HG03565 (cell line): ENCODE results near the gene KLHDC9.

Experiments
- ATAC-seq: cut with Tn5 transposase; IDR thresholded peaks from one replicate; pipeline ENCODE4 v1.9.1; 2021; ENCODE audit warnings: mild to moderate bottlenecking, moderate library complexity; ENCODE audit not compliant: unreplicated experiment

KLHDC9 gene

GRCh38 chr1:161128591-161129420, 30.6 kb downstream of the KLHDC9 start:
- ATAC-seq, result no peak

DNA sequence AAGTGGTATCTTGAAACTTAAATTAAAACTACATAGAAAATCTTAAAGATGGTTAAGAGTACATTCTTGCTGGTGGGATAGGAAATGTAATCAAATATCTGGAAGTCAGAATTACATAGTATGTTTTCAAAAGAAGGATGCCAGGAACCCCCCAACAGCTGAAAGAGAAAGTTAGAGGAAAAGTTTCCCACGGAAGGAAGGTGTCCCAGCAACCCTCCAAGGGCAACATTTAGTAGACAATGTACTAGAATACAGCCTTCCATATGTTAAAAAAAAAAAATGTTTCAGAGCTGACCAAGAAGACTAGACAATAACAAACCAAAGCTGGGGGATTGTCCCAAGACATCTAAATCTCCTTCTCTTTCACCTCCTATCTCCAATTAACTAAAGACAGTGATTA, 32.1 kb downstream of the KLHDC9 start:
- no peak for ATAC-seq

DNA sequence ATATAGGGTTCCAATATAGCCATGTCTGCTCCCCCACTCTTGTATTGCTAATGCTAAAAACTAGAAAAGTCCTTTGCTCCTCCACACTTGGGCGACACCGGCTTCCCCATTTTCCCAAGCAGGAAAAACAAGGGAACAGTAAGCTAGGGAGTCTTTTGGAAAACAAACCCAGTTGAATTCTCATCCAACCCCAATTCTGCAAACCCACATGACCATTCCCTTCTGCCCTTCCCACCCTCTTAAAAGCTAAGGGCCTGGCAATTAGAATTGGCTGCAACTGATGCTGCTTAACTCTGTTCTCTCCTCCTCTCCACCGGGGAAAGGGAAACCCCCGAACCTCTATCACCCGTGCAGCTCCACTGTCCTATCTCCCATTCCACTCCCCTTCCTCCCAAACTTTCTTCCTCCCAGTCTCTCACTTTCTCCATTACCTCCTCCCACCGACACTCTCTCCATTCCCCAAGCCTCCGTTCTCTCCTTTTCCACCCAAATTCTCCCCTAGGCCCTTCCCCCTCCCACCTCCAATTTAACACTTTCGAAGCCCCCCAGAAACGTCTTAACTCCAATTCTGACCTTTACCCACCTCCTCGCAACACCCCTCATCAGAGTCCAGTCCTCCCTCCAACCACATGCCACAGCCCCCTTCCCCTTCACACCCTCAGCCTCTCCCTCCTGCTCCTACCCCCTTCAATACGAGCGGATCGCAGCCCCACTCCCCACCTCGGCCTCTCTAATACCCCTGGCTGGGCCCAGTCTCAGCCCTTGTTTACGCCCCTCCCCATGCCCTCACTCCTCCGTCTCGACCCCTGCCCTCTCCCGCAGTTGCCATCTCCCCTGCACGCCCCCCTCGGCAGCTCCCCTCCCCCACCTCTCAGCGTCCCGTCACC, 33.6 kb downstream of the KLHDC9 start:
- ATAC-seq, result no peak

DNA sequence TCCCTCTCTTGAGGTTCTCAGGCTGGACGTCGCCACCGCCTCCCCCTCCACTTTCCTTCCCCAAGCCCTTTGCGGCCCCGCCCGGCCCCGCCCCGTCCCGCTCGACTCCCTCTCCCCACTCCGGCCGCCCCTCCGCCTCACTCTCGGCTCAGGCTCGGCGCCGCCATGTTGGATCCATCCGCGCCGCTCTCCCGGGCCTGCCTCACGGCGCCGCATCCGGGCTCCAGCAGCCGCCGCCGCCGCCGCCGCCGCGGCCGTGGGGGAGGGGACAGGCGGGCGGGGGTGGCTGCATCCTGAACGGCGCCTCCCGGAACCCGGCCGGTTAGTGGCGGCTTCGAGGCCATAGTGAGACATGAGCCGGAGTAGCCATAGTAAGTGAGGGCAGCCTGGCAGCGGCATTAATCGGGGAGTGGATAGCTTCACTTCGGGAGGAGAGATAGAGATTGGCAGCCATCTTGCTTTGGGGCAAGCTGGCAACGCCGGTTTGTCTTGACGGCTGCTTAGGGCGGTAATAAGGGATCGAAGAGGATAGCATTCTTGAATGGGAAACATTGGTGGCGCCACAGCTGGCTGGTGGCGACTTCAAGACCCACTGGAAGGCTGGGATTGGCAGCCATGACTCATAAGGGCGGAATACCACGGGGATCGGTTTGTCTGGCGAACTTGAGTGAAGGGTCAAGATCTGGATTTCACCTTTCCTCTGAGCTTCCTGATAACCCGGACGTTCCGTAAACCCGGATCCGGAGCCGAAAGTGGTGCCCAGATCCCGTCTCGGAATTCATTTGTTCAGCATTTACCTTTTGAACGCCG, 34.5 kb downstream of the KLHDC9 start, which contains the start of gene DEDD:
DEDD (minus strand) TSS at position 258 of the 810 bp plus-strand sequence. CDS start 8,205 bp downstream, outside the sequence.
- ATAC-seq, result peak; percentile 92

GRCh38 chr1:161133220-161133740, 35.1 kb downstream of the KLHDC9 start:
- ATAC-seq, result no peak

DNA sequence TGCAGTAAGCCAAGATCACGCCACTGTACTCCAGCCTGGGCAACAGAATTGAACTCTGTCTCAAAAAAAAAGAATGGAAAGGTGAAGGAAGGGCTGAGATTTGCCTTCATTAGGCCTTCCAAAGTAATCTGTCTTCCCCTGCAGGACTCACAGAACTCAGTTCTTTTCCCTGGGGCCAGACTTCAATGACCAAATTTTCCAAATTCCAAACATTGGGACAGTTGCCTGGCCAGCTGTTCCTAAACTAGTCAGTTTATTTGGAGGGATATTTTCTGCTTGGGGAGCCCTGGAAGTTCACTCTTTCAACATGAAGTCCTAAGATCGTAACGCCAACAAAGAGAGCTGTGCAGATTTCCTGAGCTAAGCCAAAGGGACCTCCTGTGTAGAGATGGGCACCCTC, 39.7 kb downstream of the KLHDC9 start:
- no peak for ATAC-seq

GRCh38 chr1:161138431-161138830, 40.3 kb downstream of the KLHDC9 start:
- ATAC-seq, result no peak

DNA sequence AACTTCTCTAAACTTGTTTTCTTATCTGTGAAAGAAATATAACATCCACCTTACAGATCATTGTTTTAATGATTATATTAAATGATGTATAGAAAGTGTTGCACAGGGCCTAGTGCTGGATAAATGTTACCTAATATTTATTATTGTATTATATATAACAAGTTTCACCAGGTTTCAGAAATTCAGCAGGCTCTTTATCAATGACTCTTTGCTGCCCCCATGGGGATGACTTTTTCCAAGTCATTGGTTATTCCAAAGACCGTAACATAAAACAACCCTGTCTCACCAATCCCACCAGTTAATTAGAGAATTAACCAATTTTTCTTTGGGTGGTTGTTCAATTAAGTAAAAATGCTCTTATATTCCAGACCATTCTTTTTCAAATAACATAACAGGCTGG, 41.6 kb downstream of the KLHDC9 start:
- no peak for ATAC-seq

- no peak for ATAC-seq
These were observed 42.7 kb downstream of the KLHDC9 start for GRCh38 chr1:161140755-161141400.

GRCh38 chr1:161145832-161146231, 47.7 kb downstream of the KLHDC9 start:
- no peak for ATAC-seq
